H1 (cell line): ENCODE results near the gene KTI12. TPM values are rescaled to one million over a fixed set of nuclear protein-coding genes. Genes with fewer than 3 reads are reported as not detected.
A peak's percentile ranks its signal among the peaks of the same experiment; 100 is the strongest.

Experiments
- CTCF ChIA-PET: fragments of 300-600 bp; sonication (Branson Sonifier 250); formaldehyde crosslinking; loops from one replicate; lab custom pipeline; 2021; ENCODE audit not compliant: partially characterized antibody; lab: Charles Lee
- POLR2A ChIA-PET: fragments of 300-600 bp; sonication (Branson Sonifier 250); formaldehyde crosslinking; loops from one replicate; lab custom pipeline; 2021; ENCODE audit warnings: inconsistent platforms; ENCODE audit not compliant: partially characterized antibody; lab: Charles Lee
- DNase-seq, 2 experiments: peaks; one replicate each; pipeline versions ENCODE4 v3.0.0 to v3.0.0-alpha.2; 2010 to 2022; ENCODE audit warnings: low spot score in 2 of 2, low read depth in 1 of 2, mixed read lengths in 1 of 2
- FAIRE-seq: peaks from 2 replicates; lab custom pipeline; 2011; peaks lifted over from hg19 to GRCh38; lab: Jason Lieb, UNC
- H2AFZ ChIP-seq: 2 replicates; pipeline ENCODE4 v1.8.1; 2012; ENCODE audit warnings: low read length, inconsistent platforms
- H2AK5ac ChIP-seq: 2 replicates; pipeline ENCODE4 v1.6.1; 2013; ENCODE audit warnings: low read depth, low read length
- H2BK120ac ChIP-seq: replicated peaks from 2 replicates; pipeline ENCODE3; 2013; ENCODE audit warnings: low read depth, low read length, inconsistent platforms
- H2BK12ac ChIP-seq: 2 replicates; pipeline ENCODE4 v1.6.1; 2013; ENCODE audit warnings: low read depth, low read length
- H2BK15ac ChIP-seq: 2 replicates; pipeline ENCODE4 v1.6.1; 2013; ENCODE audit warnings: low read length
- H2BK20ac ChIP-seq: 2 replicates; pipeline ENCODE4 v1.6.1; 2013; ENCODE audit warnings: low read length
- H2BK5ac ChIP-seq: 2 replicates; pipeline ENCODE4 v1.6.1; 2013; ENCODE audit warnings: low read depth, low read length
- H3K14ac ChIP-seq: 2 replicates; pipeline ENCODE4 v1.6.1; 2013; ENCODE audit warnings: inconsistent platforms; ENCODE audit not compliant: insufficient read length
- H3K18ac ChIP-seq: 2 replicates; pipeline ENCODE4 v1.6.1; 2013; ENCODE audit warnings: low read length; ENCODE audit errors: extremely low read depth
- H3K23ac ChIP-seq: 2 replicates; pipeline ENCODE4 v1.6.1; 2013; ENCODE audit warnings: inconsistent platforms; ENCODE audit not compliant: insufficient read length
- H3K23me2 ChIP-seq: 2 replicates; pipeline ENCODE4 v1.6.1; 2013; ENCODE audit warnings: low read depth, low read length
- H3K27ac ChIP-seq: 2 replicates; pipeline ENCODE4 v1.6.1; 2011; ENCODE audit warnings: low read depth, low read length, inconsistent platforms
- H3K27me3 ChIP-seq, 4 experiments: replicated peaks in 1 of 4; 1 replicate in 1 of 4; 2 replicates in 3 of 4; pipeline versions ENCODE4 v1.6.1 to v1.8.1; 2011 to 2013; ENCODE audit warnings: low read length in 3 of 4, mild to moderate bottlenecking in 3 of 4, inconsistent platforms in 2 of 4, mixed read lengths in 2 of 4, moderate library complexity in 1 of 4; ENCODE audit not compliant: control insufficient read depth in 3 of 4, insufficient read depth in 3 of 4; ENCODE audit errors: extremely low read depth in 1 of 4
- H3K36me3 ChIP-seq, 4 experiments: 2 replicates each; pipeline versions ENCODE4 v1.6.1 to v1.8.1; 2011 to 2013; ENCODE audit warnings: mild to moderate bottlenecking in 4 of 4, low read length in 3 of 4, moderate library complexity in 2 of 4, control low read depth in 1 of 4, inconsistent platforms in 1 of 4; ENCODE audit not compliant: insufficient read depth in 4 of 4, control insufficient read depth in 2 of 4
- H3K4ac ChIP-seq: replicated peaks from 2 replicates; pipeline ENCODE3; 2013; ENCODE audit warnings: low read length, low read depth, mixed read lengths, inconsistent platforms; ENCODE audit not compliant: insufficient read length
- H3K4me1 ChIP-seq, 4 experiments: replicated peaks in 1 of 4; 1 replicate in 1 of 4; 2 replicates in 3 of 4; pipeline versions ENCODE4 v1.6.1 to v1.8.1; 2011 to 2013; ENCODE audit warnings: low read length in 3 of 4, inconsistent platforms in 2 of 4, mixed read lengths in 1 of 4; ENCODE audit not compliant: insufficient read depth in 4 of 4, control insufficient read depth in 3 of 4
- H3K4me2 ChIP-seq, 2 experiments: 2 replicates each; pipeline versions ENCODE4 v1.6.1 to v1.8.1; 2011 to 2013; ENCODE audit warnings: low read depth in 2 of 2, low read length in 2 of 2, control low read depth in 1 of 2, inconsistent platforms in 1 of 2, mild to moderate bottlenecking in 1 of 2; ENCODE audit not compliant: insufficient read depth in 1 of 2
- H3K4me3 ChIP-seq, 4 experiments: fragments of 200-600, 300-600 bp in 1 of 4; sonication (generic), shearing (Covaris generic), sonication (Bioruptor Twin) in 1 of 4; 2 replicates each; pipeline versions ENCODE4 v1.5.1 to v1.8.1; 2011 to 2016; ENCODE audit warnings: low read length in 4 of 4, low read depth in 3 of 4, control low read depth in 2 of 4, inconsistent platforms in 2 of 4, mild to moderate bottlenecking in 2 of 4, mixed read lengths in 1 of 4, moderate library complexity in 1 of 4; ENCODE audit not compliant: insufficient read depth in 2 of 4; ENCODE audit errors: extremely low read depth in 1 of 4
- H3K56ac ChIP-seq: replicated peaks from 2 replicates; pipeline ENCODE3; 2013; ENCODE audit warnings: low read depth, mild to moderate bottlenecking, mixed read lengths, low read length, inconsistent platforms; ENCODE audit not compliant: insufficient read length
- H3K79me1 ChIP-seq: 2 replicates; pipeline ENCODE4 v1.6.1; 2013; ENCODE audit warnings: low read depth, low read length, control low read depth
- H3K79me2 ChIP-seq, 2 experiments: 2 replicates each; pipeline versions ENCODE4 v1.6.1 to v1.8.1; 2012 to 2013; ENCODE audit warnings: low read length in 2 of 2, mild to moderate bottlenecking in 2 of 2, inconsistent platforms in 1 of 2; ENCODE audit not compliant: insufficient read depth in 2 of 2, control insufficient read depth in 1 of 2
- H3K9ac ChIP-seq, 4 experiments: replicated peaks in 1 of 4; 1 replicate in 1 of 4; 2 replicates in 3 of 4; pipeline versions ENCODE4 v1.6.1 to v1.8.1; 2011 to 2013; ENCODE audit warnings: low read depth in 3 of 4, low read length in 3 of 4, control low read depth in 2 of 4, mild to moderate bottlenecking in 2 of 4, moderate library complexity in 2 of 4, inconsistent platforms in 1 of 4; ENCODE audit errors: extremely low read depth in 1 of 4
- H3K9me3 ChIP-seq, 2 experiments: 2 replicates each; pipeline versions ENCODE4 v1.6.1 to v1.8.1; 2012 to 2013; ENCODE audit warnings: mild to moderate bottlenecking in 2 of 2, moderate library complexity in 2 of 2, control low read depth in 1 of 2, inconsistent platforms in 1 of 2, low read depth in 1 of 2, low read length in 1 of 2, mixed read lengths in 1 of 2; ENCODE audit not compliant: insufficient read depth in 2 of 2
- H4K20me1 ChIP-seq, 2 experiments: replicated peaks in 1 of 2; 2 replicates each; pipeline versions ENCODE3 to v1.8.1; 2011 to 2013; ENCODE audit warnings: inconsistent platforms in 2 of 2, low read length in 2 of 2, mild to moderate bottlenecking in 1 of 2; ENCODE audit not compliant: insufficient read depth in 2 of 2, control insufficient read depth in 1 of 2
- H4K5ac ChIP-seq: 2 replicates; pipeline ENCODE4 v1.6.1; 2013; ENCODE audit warnings: low read length, low read depth, mixed read lengths, inconsistent platforms; ENCODE audit not compliant: insufficient read length
- H4K8ac ChIP-seq: 2 replicates; pipeline ENCODE4 v1.8.0; 2013; ENCODE audit warnings: mild to moderate bottlenecking, moderate library complexity, low read length, inconsistent platforms; ENCODE audit not compliant: insufficient read depth; ENCODE audit errors: extremely low read depth
- H4K91ac ChIP-seq: replicated peaks from 2 replicates; pipeline ENCODE3; 2013; ENCODE audit warnings: low read length, mixed read lengths, inconsistent platforms; ENCODE audit not compliant: insufficient read length
- CHD1 ChIP-seq: IDR thresholded peaks from 2 replicates; pipeline ENCODE4 v1.6.1; 2012; ENCODE audit warnings: low read depth, low read length, improper control_type of control experiment
- CREB1 ChIP-seq: IDR thresholded peaks from 2 replicates; pipeline ENCODE4 v1.6.1; 2012; ENCODE audit warnings: inconsistent platforms
- CTBP2 ChIP-seq: IDR thresholded peaks from 2 replicates; pipeline ENCODE4 v1.7.0; 2011; ENCODE audit warnings: borderline replicate concordance, mild to moderate bottlenecking, moderate library complexity, mixed read lengths, low read length; ENCODE audit not compliant: insufficient read depth, insufficient read length
- KDM5A ChIP-seq: fragments of 200-600 bp; IDR thresholded peaks from 2 replicates; pipeline ENCODE4 v1.7.1; 2012; ENCODE audit warnings: mild to moderate bottlenecking, low read length, inconsistent platforms, mixed read lengths
- RAD21 ChIP-seq, 2 experiments: IDR thresholded peaks in 1 of 2; conservative IDR thresholded peaks in 1 of 2; 2 replicates each; pipeline ENCODE4 v1.6.1; 2011; ENCODE audit warnings: low read depth in 2 of 2, low read length in 2 of 2, improper control_type of control experiment in 1 of 2, inconsistent platforms in 1 of 2, mild to moderate bottlenecking in 1 of 2, moderate library complexity in 1 of 2
- RFX5 ChIP-seq: IDR thresholded peaks from 2 replicates; pipeline ENCODE4 v1.6.1; 2011; ENCODE audit warnings: low read depth, low read length, improper control_type of control experiment, borderline replicate concordance
- RNF2 ChIP-seq: fragments of 200-900, 300-1000 bp; sonication (generic); IDR thresholded peaks from 2 replicates; pipeline ENCODE4 v1.7.1; 2016; ENCODE audit warnings: borderline replicate concordance, low read depth, mild to moderate bottlenecking, antibody characterized with exemption, low read length; ENCODE audit not compliant: poor library complexity, severe bottlenecking; ENCODE audit errors: missing control alignments
- TEAD4 ChIP-seq: IDR thresholded peaks from 2 replicates; pipeline ENCODE4 v1.6.1; 2012; ENCODE audit warnings: low read depth, low read length, inconsistent platforms, mixed read lengths
- WGBS, 2 experiments: shearing (Covaris generic) in 1 of 2; methylation state at CpG; one replicate each; pipeline versions ENCODE4 v1.1.6 to v1.1.7; 2013 to 2015; ENCODE audit warnings: low lambda C conversion rate in 2 of 2, mixed read lengths in 2 of 2, inconsistent platforms in 1 of 2, low coverage in 1 of 2, missing lambda C conversion rate in 1 of 2; ENCODE audit not compliant: insufficient replicate concordance in 2 of 2, insufficient coverage in 1 of 2, insufficient read length in 1 of 2; ENCODE audit errors: extremely low coverage in 1 of 2, missing lambda C conversion rate in 1 of 2; 5-methylcytosine and 5-hydroxymethylcytosine counted together
- polyA plus RNA-seq, 7 experiments: library from polyadenylated mRNA; depleted of rRNA in 3 of 7; stranded (reverse) in 5 of 7; unstranded in 2 of 7; fragments of >200 nt in 5 of 7; fragments of 200-250 nt in 2 of 7; gene quantifications; 1 replicate in 5 of 7; 2 replicates in 1 of 7; 4 replicates in 1 of 7; pipeline versions ENCODE4 v1.2.1 to v1.2.3, GENCODE V29; 2011 to 2013; ENCODE audit warnings: missing spikeins in 2 of 7, mixed read lengths in 2 of 7
- total RNA-seq: library from RNA; stranded (reverse); fragmentation: NEBNext Ultra II Directional; extraction: Animal tissue kit (Norgen Biotek cat#: 25700); gene quantifications from 2 replicates; pipeline ENCODE4 v1.2.1, GENCODE V29; 2021

KTI12 gene
- total and polyA plus RNA-seq, 2 of the 8 experiments (the other 6 are each of a cell fraction or from before 2014, with no cell fraction given): 7.5 to 16.2 TPM

DNA sequence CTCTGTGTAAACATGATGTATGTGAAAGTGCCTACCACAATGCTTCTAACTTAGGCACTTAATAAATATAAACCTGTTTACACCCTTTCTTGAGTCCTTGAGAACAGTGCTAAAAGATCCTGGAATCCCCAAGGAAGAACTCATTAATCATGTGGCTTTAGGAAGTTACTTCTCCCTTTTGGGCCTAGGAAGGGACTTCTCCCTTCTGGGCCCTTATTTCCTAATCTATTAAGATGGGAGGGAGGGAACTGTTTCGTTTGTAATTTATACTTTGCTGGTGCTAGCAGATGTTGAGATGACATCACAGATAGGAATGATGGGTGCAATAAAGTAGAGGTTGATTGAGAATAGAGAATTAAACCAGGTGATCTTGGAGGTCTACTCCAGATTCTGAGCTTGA is 23.6 kb upstream of the KTI12 start:
- Histone ChIP-seq H3K79me2 (peaks cover 17 to 72% of the 10 kb centered on the region in 2 experiments), H3K14ac (no peak overlapping the region), H2BK15ac (no peak overlapping the region), H2BK20ac (no peak overlapping the region), H2BK5ac (no peak overlapping the region), H3K79me1 (peaks cover 2% of the 10 kb centered on the region), H4K20me1 (peaks cover 0 to 6% of the 10 kb centered on the region in 2 experiments), H2AK5ac (no peak overlapping the region), H3K9me3 (no peaks in the 10 kb centered on the region), H3K4ac (no peak overlapping the region), H3K56ac (no peak overlapping the region), H3K23me2 (peaks cover 11% of the 10 kb centered on the region; the same call in 1 of the 2 replicates), H4K5ac (no peak overlapping the region), H2BK12ac (no peak overlapping the region), H2BK120ac (no peak overlapping the region), H3K9ac (peak overlapping the region; percentile 83 to 97 (median 90); a peak in 5 of 7 replicates), H3K23ac (no peak overlapping the region), H3K4me3 (peak overlapping the region; percentile 87 to 98 (median 92)), H4K91ac (no peak overlapping the region), H3K27me3 (no peaks in the 10 kb centered on the region), H3K36me3 (peaks cover 8 to 31% (median 22%) of the 10 kb centered on the region in 4 experiments), H3K27ac (peak overlapping the region; percentile 93), H3K4me1 (peaks cover 0 to 7% (median 2%) of the 10 kb centered on the region in 4 experiments; a peak in 3 of 7 replicates), H4K8ac (no peak overlapping the region), H3K4me2 (peak overlapping the region; percentile 79 to 96), H3K18ac (no peak overlapping the region), H2AFZ (no peak overlapping the region)
- FAIRE-seq (no peak), DNase-seq (no peak)
- CTCF ChIA-PET: interaction anchor here (1.4 kb wide), 1 partner anchor 292 kb away, joined by 3 read pairs; no protein-coding TSS in a partner anchor
- 38% methylated on average over 1 of the region's 1 CpG; no CpG with 5 or more reads in 1 of the 2 experiments for WGBS, 2 experiments
- TF ChIP-seq CTBP2: no peak
- no peak for TF ChIP-seq KDM5A
- TF ChIP-seq CHD1: no peak
- no peak for TF ChIP-seq CREB1
- TF ChIP-seq RFX5: no peak
- no peak for TF ChIP-seq RNF2
- TF ChIP-seq TEAD4: no peak
- TF ChIP-seq RAD21 (IDR thresholded peaks at IDR 0.05 in 1 of 2, conservative IDR thresholded peaks at IDR 0.05 in 1 of 2; ENCODE audit: low read depth in 2 of 2, low read length in 2 of 2): no peak
- POLR2A ChIA-PET: interaction anchor here (1.2 to 5.4 kb wide), 4 partner anchors 9 to 85 kb away, joined by 3 to 61 read pairs (median 31); partner anchors contain the start of gene KTI12
